Measurements from ENCODE around the gene TAF12. TPM values are rescaled to one million over a fixed set of nuclear protein-coding genes. Genes with fewer than 3 reads are reported as not detected.
A peak's percentile ranks its signal among the peaks of the same experiment; 100 is the strongest.
"Not testable (repeated sequence)": the region's sequence is repeated elsewhere in the genome, so short reads cannot be mapped to it uniquely, and the experiment has no call there.

The TAF12 gene
- total RNA-seq, 1 donor from 2014 or later: 45.2 TPM

- TF ChIP-seq EZH2phosphoT487 (IDR thresholded peaks at IDR 0.05) (no peak), EZH2 (IDR thresholded peaks at IDR 0.05) (no peak), CTCF (IDR thresholded peaks at IDR 0.05) (no peak)
- no peak overlapping the region for H3K9ac ChIP-seq
- Mint-ChIP-seq H3K4me3 (no peak overlapping the region), H3K27ac (no peak overlapping the region), H3K27me3 (ENCODE audit: insufficient read depth, low read depth) (peaks cover 3% of the 10 kb centered on the region), H3K9me3 (peaks cover 2% of the 10 kb centered on the region), H3K36me3 (peaks cover 2% of the 10 kb centered on the region), H3K4me1 (peaks cover 8% of the 10 kb centered on the region)
- H3K36me3 ChIP-seq: no peaks in the 10 kb centered on the region
- H3K27ac ChIP-seq: no peak overlapping the region
- peaks cover 27% of the 10 kb centered on the region for H3K27me3 ChIP-seq
- no peaks in the 10 kb centered on the region for H3K4me1 ChIP-seq
- H3K79me2 ChIP-seq (ENCODE audit: low read depth): no peaks in the 10 kb centered on the region
- no peak overlapping the region for H3K4me2 ChIP-seq
- no peak overlapping the region for H2AFZ ChIP-seq (replicated peaks)
- peaks cover 24% of the 10 kb centered on the region for H3F3A ChIP-seq (ENCODE audit: low read depth)
- H3K4me3 ChIP-seq: no peak overlapping the region
- no peaks in the 10 kb centered on the region for H3K9me3 ChIP-seq (ENCODE audit: low read depth)
- no peak for DNase-seq (ENCODE audit: low spot score)
- H4K20me1 ChIP-seq (ENCODE audit: low read depth): no peaks in the 10 kb centered on the region
Measured at GRCh38 chr1:28595412-28596191, 47.3 kb downstream of the TAF12 start.

- not testable (repeated sequence) for H3K4me2 ChIP-seq; H3K27ac ChIP-seq; H3K4me3 ChIP-seq; DNase-seq (ENCODE audit: low spot score); H3K36me3 ChIP-seq; H3K9me3 Mint-ChIP-seq; H3K27ac Mint-ChIP-seq; H3K36me3 Mint-ChIP-seq; H4K20me1 ChIP-seq (ENCODE audit: low read depth); H3K79me2 ChIP-seq (ENCODE audit: low read depth); H2AFZ ChIP-seq (replicated peaks); H3K9me3 ChIP-seq (ENCODE audit: low read depth); H3K4me1 ChIP-seq; H3K4me3 Mint-ChIP-seq; H3K27me3 Mint-ChIP-seq (ENCODE audit: insufficient read depth, low read depth); H3K9ac ChIP-seq
- peaks cover 13% of the 10 kb centered on the region for H3K4me1 Mint-ChIP-seq
- H3K27me3 ChIP-seq: peaks cover 27% of the 10 kb centered on the region
- H3F3A ChIP-seq (ENCODE audit: low read depth): peaks cover 24% of the 10 kb centered on the region
Measured at GRCh38 chr1:28594686-28595411, 48.0 kb downstream of the TAF12 start.

GRCh38 chr1:28593988-28594356 lies 48.9 kb downstream of the TAF12 start:
- H3K27me3 ChIP-seq: peaks cover 27% of the 10 kb centered on the region
- H3K9ac ChIP-seq; H3K9me3 ChIP-seq (ENCODE audit: low read depth); H3K36me3 ChIP-seq; H3K4me3 ChIP-seq; H3K79me2 ChIP-seq (ENCODE audit: low read depth); H3K27ac Mint-ChIP-seq; H2AFZ ChIP-seq (replicated peaks); H3K9me3 Mint-ChIP-seq; H3K4me2 ChIP-seq; H4K20me1 ChIP-seq (ENCODE audit: low read depth); H3K27ac ChIP-seq; H3K27me3 Mint-ChIP-seq (ENCODE audit: insufficient read depth, low read depth); H3K36me3 Mint-ChIP-seq; DNase-seq (ENCODE audit: low spot score); H3K4me1 ChIP-seq: not testable (repeated sequence)
- H3F3A ChIP-seq (ENCODE audit: low read depth): peaks cover 24% of the 10 kb centered on the region
- peaks cover 13% of the 10 kb centered on the region for H3K4me1 Mint-ChIP-seq
- H3K4me3 Mint-ChIP-seq: peak overlapping the region; percentile 35

- Histone ChIP-seq H3K79me2 (ENCODE audit: low read depth) (no peaks in the 10 kb centered on the region), H3K27me3 (peaks cover 27% of the 10 kb centered on the region), H2AFZ (replicated peaks) (peak overlapping the region; percentile 98), H4K20me1 (ENCODE audit: low read depth) (no peaks in the 10 kb centered on the region), H3K9ac (no peak overlapping the region), H3K36me3 (no peaks in the 10 kb centered on the region), H3K4me2 (peak overlapping the region; percentile 76), H3K27ac (no peak overlapping the region), H3F3A (ENCODE audit: low read depth) (peaks cover 24% of the 10 kb centered on the region), H3K4me1 (no peaks in the 10 kb centered on the region), H3K9me3 (ENCODE audit: low read depth) (no peaks in the 10 kb centered on the region), H3K4me3 (peak overlapping the region; percentile 60)
- Mint-ChIP-seq H3K27me3 (ENCODE audit: insufficient read depth, low read depth) (peaks cover 3% of the 10 kb centered on the region), H3K9me3 (peaks cover 2% of the 10 kb centered on the region), H3K4me1 (peaks cover 13% of the 10 kb centered on the region), H3K4me3 (peak overlapping the region; percentile 88), H3K36me3 (peaks cover 2% of the 10 kb centered on the region), H3K27ac (no peak overlapping the region)
- peak; percentile 73 for DNase-seq (ENCODE audit: low spot score)
- TF ChIP-seq CTCF (IDR thresholded peaks at IDR 0.05) (no peak), EZH2 (IDR thresholded peaks at IDR 0.05) (no peak), EZH2phosphoT487 (IDR thresholded peaks at IDR 0.05) (peak; percentile 23)
Measured at GRCh38 chr1:28592321-28593071, 50.4 kb downstream of the TAF12 start.
